DND-41 (cell line): Measurements from ENCODE around the gene SPTSSB.

Source experiments
- ATAC-seq: fragments of 200-7000 bp; cut with Tn5 transposase; 3 replicates; pipeline ENCODE4 v1.9.1; 2021; ENCODE audit warnings: low read depth; ENCODE audit not compliant: insufficient read depth
- DNase-seq: peaks from one replicate; pipeline ENCODE4 v3.0.0-alpha.2; 2020
- H2AFZ ChIP-seq: 2 replicates; pipeline ENCODE4 v1.6.0; 2012; ENCODE audit warnings: low read depth, low read length
- H3K27ac ChIP-seq: 2 replicates; pipeline ENCODE4 v1.5.1; 2012; ENCODE audit warnings: low read length, inconsistent platforms
- H3K27me3 ChIP-seq: fragments of 200-600 bp; sonication (generic); 2 replicates; pipeline ENCODE4 v1.6.0; 2012; ENCODE audit warnings: low read length, mild to moderate bottlenecking, inconsistent platforms; ENCODE audit not compliant: insufficient read depth, poor library complexity
- H3K36me3 ChIP-seq: 2 replicates; pipeline ENCODE4 v1.5.1; 2012; ENCODE audit warnings: low read length, inconsistent platforms; ENCODE audit not compliant: insufficient read depth
- H3K4me1 ChIP-seq: 2 replicates; pipeline ENCODE4 v1.5.1; 2012; ENCODE audit warnings: mild to moderate bottlenecking, low read length; ENCODE audit not compliant: insufficient read depth
- H3K4me2 ChIP-seq: 2 replicates; pipeline ENCODE4 v1.6.0; 2012; ENCODE audit warnings: mild to moderate bottlenecking, moderate library complexity, low read length, inconsistent platforms; ENCODE audit not compliant: insufficient read depth
- H3K4me3 ChIP-seq, 2 experiments: fragments of 200-600 bp in 1 of 2; shearing (Covaris generic) in 1 of 2; 2 replicates each; pipeline ENCODE4 v1.5.1; 2012 to 2016; ENCODE audit warnings: inconsistent platforms in 2 of 2, low read length in 2 of 2, mild to moderate bottlenecking in 2 of 2, low read depth in 1 of 2, moderate library complexity in 1 of 2
- H3K79me2 ChIP-seq: 2 replicates; pipeline ENCODE4 v1.6.0; 2012; ENCODE audit warnings: low read length, inconsistent platforms; ENCODE audit not compliant: insufficient read depth
- H3K9ac ChIP-seq: 2 replicates; pipeline ENCODE4 v1.6.0; 2012; ENCODE audit warnings: low read depth, mild to moderate bottlenecking, inconsistent platforms, low read length, moderate library complexity
- H3K9me3 ChIP-seq: 2 replicates; pipeline ENCODE4 v1.5.1; 2012; ENCODE audit warnings: low read length, moderate library complexity, mild to moderate bottlenecking, inconsistent platforms; ENCODE audit not compliant: insufficient read depth, severe bottlenecking
- H4K20me1 ChIP-seq: 2 replicates; pipeline ENCODE4 v1.6.0; 2012; ENCODE audit warnings: low read length; ENCODE audit not compliant: insufficient read depth
- CTCF ChIP-seq: IDR thresholded peaks from 2 replicates; pipeline ENCODE4 v1.5.1; 2012; ENCODE audit warnings: borderline replicate concordance, low read length, moderate library complexity, mild to moderate bottlenecking; ENCODE audit not compliant: poor library complexity, severe bottlenecking; ENCODE audit errors: extremely low read depth
- EZH2 ChIP-seq: IDR thresholded peaks from 3 replicates; pipeline ENCODE4 v1.6.1; 2012; ENCODE audit warnings: borderline replicate concordance, low read depth, mild to moderate bottlenecking, moderate library complexity, low read length, inconsistent platforms; ENCODE audit not compliant: severe bottlenecking

SPTSSB gene

GRCh38 chr3:161343986-161344385, 27.3 kb downstream of the SPTSSB start:
- DNase-seq = no peak
- no peak overlapping the region for H3K4me3 ChIP-seq
- H3K4me2 ChIP-seq = no peak overlapping the region
- ATAC-seq = no peak
- no peak overlapping the region for H3K9ac ChIP-seq
- H3K9me3 ChIP-seq = no peaks in the 10 kb centered on the region
- no peak overlapping the region for H3K27ac ChIP-seq
- no peak overlapping the region for H2AFZ ChIP-seq
- no peaks in the 10 kb centered on the region for H3K79me2 ChIP-seq
- H3K4me1 ChIP-seq = no peaks in the 10 kb centered on the region
- no peaks in the 10 kb centered on the region for H3K36me3 ChIP-seq
- TF ChIP-seq EZH2 (no peak), CTCF (no peak)
- H3K27me3 ChIP-seq = peaks cover 9% of the 10 kb centered on the region
- H4K20me1 ChIP-seq = no peaks in the 10 kb centered on the region

- Histone ChIP-seq H3K27me3 (peaks cover 9% of the 10 kb centered on the region), H3K79me2 (no peaks in the 10 kb centered on the region), H3K9ac (no peak overlapping the region), H3K4me3 (no peak overlapping the region), H3K9me3 (no peaks in the 10 kb centered on the region), H3K27ac (no peak overlapping the region), H3K4me2 (no peak overlapping the region), H4K20me1 (no peaks in the 10 kb centered on the region), H3K36me3 (no peaks in the 10 kb centered on the region), H3K4me1 (no peaks in the 10 kb centered on the region), H2AFZ (no peak overlapping the region)
- TF ChIP-seq EZH2 (no peak), CTCF (no peak)
- DNase-seq (no peak), ATAC-seq (no peak)
These were observed 27.8 kb downstream of the SPTSSB start for GRCh38 chr3:161343540-161343939.

- Histone ChIP-seq H3K4me1 (no peaks in the 10 kb centered on the region), H3K9ac (no peak overlapping the region), H3K79me2 (no peaks in the 10 kb centered on the region), H3K4me2 (no peak overlapping the region), H3K27ac (no peak overlapping the region), H4K20me1 (no peaks in the 10 kb centered on the region), H3K4me3 (no peak overlapping the region), H3K9me3 (no peaks in the 10 kb centered on the region), H2AFZ (no peak overlapping the region), H3K36me3 (no peaks in the 10 kb centered on the region), H3K27me3 (peaks cover 7% of the 10 kb centered on the region)
- TF ChIP-seq CTCF (no peak), EZH2 (no peak)
- ATAC-seq (no peak), DNase-seq (no peak)
These were observed 28.7 kb downstream of the SPTSSB start for GRCh38 chr3:161342629-161343028.
